ENCODE results near the gene GNB1. TPM values are rescaled to one million over a fixed set of nuclear protein-coding genes. Genes with fewer than 3 reads are reported as not detected.

GNB1 gene
- total RNA-seq, 1 donor from 2014 or later, result 398 TPM

- Mint-ChIP-seq H3K4me1 (ENCODE audit: low read depth) (peaks cover 16% of the 10 kb centered on the region), H3K4me3 (peak overlapping the region; percentile 65), H3K36me3 (ENCODE audit: low read depth) (no peaks in the 10 kb centered on the region), H3K27me3 (ENCODE audit: insufficient read depth) (peaks cover 5% of the 10 kb centered on the region), H3K27ac (no peak overlapping the region), H3K9me3 (no peaks in the 10 kb centered on the region)
- intact Hi-C loops (cut with micrococcal nuclease), result no loop called here
- DNase-seq (ENCODE audit: low spot score), result no peak
Observed at GRCh38 chr1:1910651-1911331, 19.9 kb upstream of the GNB1 start.

- intact Hi-C loops (cut with micrococcal nuclease), result no loop called here
- H3K27ac Mint-ChIP-seq, result peak overlapping the region; percentile 81
- peak overlapping the region; percentile 65 for H3K4me3 Mint-ChIP-seq
- H3K27me3 Mint-ChIP-seq (ENCODE audit: insufficient read depth), result peaks cover 5% of the 10 kb centered on the region
- no peak for DNase-seq (ENCODE audit: low spot score)
- no peaks in the 10 kb centered on the region for H3K9me3 Mint-ChIP-seq
- H3K4me1 Mint-ChIP-seq (ENCODE audit: low read depth), result peaks cover 16% of the 10 kb centered on the region
- no peaks in the 10 kb centered on the region for H3K36me3 Mint-ChIP-seq (ENCODE audit: low read depth)
Observed at GRCh38 chr1:1910033-1910465, 19.2 kb upstream of the GNB1 start.

GRCh38 chr1:1908506-1908791 is 17.6 kb upstream of the GNB1 start:
- no peaks in the 10 kb centered on the region for H3K27me3 Mint-ChIP-seq (ENCODE audit: insufficient read depth)
- no peak overlapping the region for H3K27ac Mint-ChIP-seq
- DNase-seq (ENCODE audit: low spot score), result peak; percentile 19
- intact Hi-C loops (cut with micrococcal nuclease), result loop anchor here (2.0 to 5.0 kb wide), 2 partner anchors 81 to 296 kb away; no protein-coding TSS in a partner anchor
- peak overlapping the region; percentile 66 for H3K4me3 Mint-ChIP-seq
- H3K9me3 Mint-ChIP-seq, result no peaks in the 10 kb centered on the region
- peaks cover 16% of the 10 kb centered on the region for H3K4me1 Mint-ChIP-seq (ENCODE audit: low read depth)
- H3K36me3 Mint-ChIP-seq (ENCODE audit: low read depth), result no peaks in the 10 kb centered on the region

GRCh38 chr1:1907098-1907736 is 16.3 kb upstream of the GNB1 start:
- H3K4me3 Mint-ChIP-seq, result no peak overlapping the region
- no peak for DNase-seq (ENCODE audit: low spot score)
- H3K9me3 Mint-ChIP-seq, result no peaks in the 10 kb centered on the region
- peaks cover 16% of the 10 kb centered on the region for H3K4me1 Mint-ChIP-seq (ENCODE audit: low read depth)
- H3K36me3 Mint-ChIP-seq (ENCODE audit: low read depth), result peaks cover 2% of the 10 kb centered on the region
- H3K27me3 Mint-ChIP-seq (ENCODE audit: insufficient read depth), result peaks cover 2% of the 10 kb centered on the region
- intact Hi-C loops (cut with micrococcal nuclease), result loop anchor here (2.0 to 5.0 kb wide), 2 partner anchors 80 to 126 kb away; no protein-coding TSS in a partner anchor
- H3K27ac Mint-ChIP-seq, result no peak overlapping the region

GRCh38 chr1:1906185-1907097 is 15.6 kb upstream of the GNB1 start:
- peak; percentile 61 for DNase-seq (ENCODE audit: low spot score)
- H3K4me1 Mint-ChIP-seq (ENCODE audit: low read depth), result peaks cover 16% of the 10 kb centered on the region
- peaks cover 2% of the 10 kb centered on the region for H3K27me3 Mint-ChIP-seq (ENCODE audit: insufficient read depth)
- H3K4me3 Mint-ChIP-seq, result peak overlapping the region; percentile 68
- intact Hi-C loops (cut with micrococcal nuclease), result loop anchor here (1.0 to 5.0 kb wide), 3 partner anchors 15 to 126 kb away; partner anchors contain the start of gene GNB1
- H3K36me3 Mint-ChIP-seq (ENCODE audit: low read depth), result peaks cover 2% of the 10 kb centered on the region
- peak overlapping the region; percentile 76 for H3K27ac Mint-ChIP-seq
- H3K9me3 Mint-ChIP-seq, result no peaks in the 10 kb centered on the region

GRCh38 chr1:1903224-1903623 is 12.3 kb upstream of the GNB1 start:
- H3K9me3 Mint-ChIP-seq, result no peaks in the 10 kb centered on the region
- H3K36me3 Mint-ChIP-seq (ENCODE audit: low read depth), result peaks cover 2% of the 10 kb centered on the region
- no peak overlapping the region for H3K4me3 Mint-ChIP-seq
- H3K4me1 Mint-ChIP-seq (ENCODE audit: low read depth), result peaks cover 7% of the 10 kb centered on the region
- no peak overlapping the region for H3K27ac Mint-ChIP-seq
- intact Hi-C loops (cut with micrococcal nuclease), result no loop called here
- no peak for DNase-seq (ENCODE audit: low spot score)
- peaks cover 6% of the 10 kb centered on the region for H3K27me3 Mint-ChIP-seq (ENCODE audit: insufficient read depth)

- H3K27me3 Mint-ChIP-seq (ENCODE audit: insufficient read depth), result peaks cover 8% of the 10 kb centered on the region
- DNase-seq (ENCODE audit: low spot score), result no peak
- no peak overlapping the region for H3K27ac Mint-ChIP-seq
- H3K4me1 Mint-ChIP-seq (ENCODE audit: low read depth), result peaks cover 7% of the 10 kb centered on the region
- no peak overlapping the region for H3K4me3 Mint-ChIP-seq
- H3K9me3 Mint-ChIP-seq, result no peaks in the 10 kb centered on the region
- intact Hi-C loops (cut with micrococcal nuclease), result no loop called here
- peaks cover 2% of the 10 kb centered on the region for H3K36me3 Mint-ChIP-seq (ENCODE audit: low read depth)
Observed at GRCh38 chr1:1901641-1902294, 10.9 kb upstream of the GNB1 start.

GRCh38 chr1:1900883-1901640 is 10.2 kb upstream of the GNB1 start:
- intact Hi-C loops (cut with micrococcal nuclease), result no loop called here
- Mint-ChIP-seq H3K36me3 (ENCODE audit: low read depth) (peaks cover 2% of the 10 kb centered on the region), H3K9me3 (no peaks in the 10 kb centered on the region), H3K4me1 (ENCODE audit: low read depth) (peaks cover 2% of the 10 kb centered on the region), H3K27ac (no peak overlapping the region), H3K27me3 (ENCODE audit: insufficient read depth) (peaks cover 9% of the 10 kb centered on the region), H3K4me3 (no peak overlapping the region)
- no peak for DNase-seq (ENCODE audit: low spot score)

- no peak overlapping the region for H3K4me3 Mint-ChIP-seq
- H3K27ac Mint-ChIP-seq, result no peak overlapping the region
- no peaks in the 10 kb centered on the region for H3K9me3 Mint-ChIP-seq
- H3K27me3 Mint-ChIP-seq (ENCODE audit: insufficient read depth), result peaks cover 11% of the 10 kb centered on the region
- DNase-seq (ENCODE audit: low spot score), result no peak
- intact Hi-C loops (cut with micrococcal nuclease), result no loop called here
- H3K4me1 Mint-ChIP-seq (ENCODE audit: low read depth), result peaks cover 1% of the 10 kb centered on the region
- H3K36me3 Mint-ChIP-seq (ENCODE audit: low read depth), result peaks cover 2% of the 10 kb centered on the region
Observed at GRCh38 chr1:1899967-1900327, 9.1 kb upstream of the GNB1 start.

- H3K27ac Mint-ChIP-seq, result no peak overlapping the region
- H3K27me3 Mint-ChIP-seq (ENCODE audit: insufficient read depth), result peaks cover 11% of the 10 kb centered on the region
- H3K9me3 Mint-ChIP-seq, result no peaks in the 10 kb centered on the region
- peaks cover 6% of the 10 kb centered on the region for H3K4me1 Mint-ChIP-seq (ENCODE audit: low read depth)
- peaks cover 2% of the 10 kb centered on the region for H3K36me3 Mint-ChIP-seq (ENCODE audit: low read depth)
- no peak for DNase-seq (ENCODE audit: low spot score)
- no peak overlapping the region for H3K4me3 Mint-ChIP-seq
- intact Hi-C loops (cut with micrococcal nuclease), result no loop called here
Observed at GRCh38 chr1:1899266-1899966, 8.5 kb upstream of the GNB1 start.

GRCh38 chr1:1898246-1898933 is 7.5 kb upstream of the GNB1 start:
- Mint-ChIP-seq H3K27ac (no peak overlapping the region), H3K4me3 (no peak overlapping the region), H3K9me3 (no peaks in the 10 kb centered on the region), H3K36me3 (ENCODE audit: low read depth) (peaks cover 2% of the 10 kb centered on the region), H3K27me3 (ENCODE audit: insufficient read depth) (peaks cover 11% of the 10 kb centered on the region), H3K4me1 (ENCODE audit: low read depth) (peaks cover 10% of the 10 kb centered on the region)
- no peak for DNase-seq (ENCODE audit: low spot score)
- intact Hi-C loops (cut with micrococcal nuclease), result no loop called here

Measured in activated T-helper 1 cell treated with anti-CD3 and anti-CD28 coated beads, Interleukin-12 subunit alpha, Interleukin-12 subunit beta, Interleukin-2, Interleukin-4 antibody, amounts not matched to agents 30 ng/mL and 10 ng/mL and 1 ng/mL, durations not matched to agents 14 hours and 24 hours and 36 hours (primary cell).